ENCODE data around the gene MYH11. TPM values are rescaled to one million over a fixed set of nuclear protein-coding genes. Genes with fewer than 3 reads are reported as not detected.
"Not testable (repeated sequence)": the region's sequence is repeated elsewhere in the genome, so short reads cannot be mapped to it uniquely, and the experiment has no call there.

The MYH11 gene
- total and polyA plus RNA-seq, 7 donors: 6.1 to 26.4 (median 14.1) TPM

- Histone ChIP-seq H3K27ac (no peak overlapping the region), H3K27me3 (ENCODE audit: insufficient read depth in 3 of 3, low read length in 2 of 3) (no peaks in the 10 kb centered on the region), H3K36me3 (ENCODE audit: insufficient read depth in 1 of 2, low read depth in 1 of 2) (no peaks in the 10 kb centered on the region), H3K4me3 (no peak overlapping the region), H3K9me3 (no peaks in the 10 kb centered on the region), H3K4me1 (no peaks in the 10 kb centered on the region)
- intact Hi-C loops (cut with DNase I): no loop called here
- no peak for ATAC-seq
- no peak for TF ChIP-seq CTCF (IDR thresholded peaks at IDR 0.05)
- no peak for DNase-seq
- 88 to 96% (median 93%) methylated on average over 3 of the region's 3 CpGs for WGBS, 3 donors
Observed at GRCh38 chr16:15735610-15736009, 121.2 kb downstream of the MYH11 start.

- no peaks in the 10 kb centered on the region for H3K9me3 ChIP-seq
- H3K4me3 ChIP-seq: no peak overlapping the region
- no peaks in the 10 kb centered on the region for H3K4me1 ChIP-seq
- H3K27me3 ChIP-seq (ENCODE audit: insufficient read depth in 3 of 3, low read length in 2 of 3): no peaks in the 10 kb centered on the region
- H3K36me3 ChIP-seq (ENCODE audit: insufficient read depth in 1 of 2, low read depth in 1 of 2): no peaks in the 10 kb centered on the region
- intact Hi-C loops (cut with DNase I): no loop called here
- WGBS, 3 donors: 82 to 87% (median 87%) methylated on average over 6 of the region's 6 CpGs
- ATAC-seq (no peak), DNase-seq (no peak)
- no peak overlapping the region for H3K27ac ChIP-seq
- no peak for TF ChIP-seq CTCF (IDR thresholded peaks at IDR 0.05)
Observed at GRCh38 chr16:15732416-15732815, 124.4 kb downstream of the MYH11 start.

GRCh38 chr16:15729152-15729551, 127.7 kb downstream of the MYH11 start:
- Histone ChIP-seq H3K27me3 (ENCODE audit: insufficient read depth in 3 of 3, low read length in 2 of 3) (no peaks in the 10 kb centered on the region), H3K4me3 (no peak overlapping the region), H3K27ac (no peak overlapping the region), H3K4me1 (no peaks in the 10 kb centered on the region), H3K9me3 (no peaks in the 10 kb centered on the region), H3K36me3 (ENCODE audit: insufficient read depth in 1 of 2, low read depth in 1 of 2) (peaks cover 0 to 15% of the 10 kb centered on the region in 2 donors)
- ATAC-seq: no peak
- TF ChIP-seq CTCF (IDR thresholded peaks at IDR 0.05): no peak
- no peak for DNase-seq
- 90 to 92% (median 92%) methylated on average over 7 of the region's 7 CpGs for WGBS, 3 donors
- intact Hi-C loops (cut with DNase I): no loop called here

- DNase-seq; H3K4me1 ChIP-seq; ATAC-seq; H3K9me3 ChIP-seq; H3K27me3 ChIP-seq (ENCODE audit: insufficient read depth in 3 of 3, low read length in 2 of 3); H3K4me3 ChIP-seq; H3K27ac ChIP-seq; intact Hi-C loops (cut with DNase I): not testable (repeated sequence)
- WGBS, 3 donors: 93 to 98% (median 95%) methylated on average over 5 of the region's 5 CpGs
- H3K36me3 ChIP-seq (ENCODE audit: insufficient read depth in 1 of 2, low read depth in 1 of 2): peaks cover 0 to 19% of the 10 kb centered on the region in 2 donors
Observed at GRCh38 chr16:15727697-15728096, 129.1 kb downstream of the MYH11 start.

GRCh38 chr16:15726715-15727114, 130.1 kb downstream of the MYH11 start:
- no peaks in the 10 kb centered on the region for H3K27me3 ChIP-seq (ENCODE audit: insufficient read depth in 3 of 3, low read length in 2 of 3)
- ATAC-seq (no peak), DNase-seq (no peak)
- H3K4me1 ChIP-seq: no peaks in the 10 kb centered on the region
- H3K4me3 ChIP-seq: no peak overlapping the region
- H3K36me3 ChIP-seq (ENCODE audit: insufficient read depth in 1 of 2, low read depth in 1 of 2): peaks cover 0 to 19% of the 10 kb centered on the region in 2 donors
- no peaks in the 10 kb centered on the region for H3K9me3 ChIP-seq
- 89 to 97% (median 91%) methylated on average over 15 to 18 of the region's 18 CpGs for WGBS, 3 donors
- no peak overlapping the region for H3K27ac ChIP-seq
- intact Hi-C loops (cut with DNase I): no loop called here
- TF ChIP-seq CTCF (IDR thresholded peaks at IDR 0.05): no peak

Measured in psoas muscle (tissue), 8 donors.